Measurements from ENCODE around the gene JHY. TPM values are rescaled to one million over a fixed set of nuclear protein-coding genes. Genes with fewer than 3 reads are reported as not detected.
A peak's percentile ranks its signal among the peaks of the same experiment; 100 is the strongest.

JHY gene
- total RNA-seq = 1.6 TPM
- polyA plus RNA-seq (ENCODE audit: insufficient read depth in 1 of 8, insufficient read length in 8 of 8, low replicate concordance in 1 of 8) = 1 to 10 TPM; 1.5 to 3.3 (median 2.0) TPM
- long read RNA-seq, donor 1 = 0 reads
- long read RNA-seq, donor 2 = 0 reads
- long read RNA-seq, donor 3 = 0 reads
- long read RNA-seq, donor 4 = 0 reads
- long read RNA-seq, donor 5 = 0 reads
- long read RNA-seq, donor 6 = 0 reads
- long read RNA-seq, donor 7 = 0 reads
- long read RNA-seq, donor 8, partial matches to known transcripts = 0 of 1 reads
- long read RNA-seq, donor 8, other reads (novel, unspliced or antisense) = 0 of 1 reads
- long read RNA-seq, donor 9 = 0 reads
- long read RNA-seq, donor 10 = 0 reads
- long read RNA-seq, donor 11 = 0 reads

DNA sequence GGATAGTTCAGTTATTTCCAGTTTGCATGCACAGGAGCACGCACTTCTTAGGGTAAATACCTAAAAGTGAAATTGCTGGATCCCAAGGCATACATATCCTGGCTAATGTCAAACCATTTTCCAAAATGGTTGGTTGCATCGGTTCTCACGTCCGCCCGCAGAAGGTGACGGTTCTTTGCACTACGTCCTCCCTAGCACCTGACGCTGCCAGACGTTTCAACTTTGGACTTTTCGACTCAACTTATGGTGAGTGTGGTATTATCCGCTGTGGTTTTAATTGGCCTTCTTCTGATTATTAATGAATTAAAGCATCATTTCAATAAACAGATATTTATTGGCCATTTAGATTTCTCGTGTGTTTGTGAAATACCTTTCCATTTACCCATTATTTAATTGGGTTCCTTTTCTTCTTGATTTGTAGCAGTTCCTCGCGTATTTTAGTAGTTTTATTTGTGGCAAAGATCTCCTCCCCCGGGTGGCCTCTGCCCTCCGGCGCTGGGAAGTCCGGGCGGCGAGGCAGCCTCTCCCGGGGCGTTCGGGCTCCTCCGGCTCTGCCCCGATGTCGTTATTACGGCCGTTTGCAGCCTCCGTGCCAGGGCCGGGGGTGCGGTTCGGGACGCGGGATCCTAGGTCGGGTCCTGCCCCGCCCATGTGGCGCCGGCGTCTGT, at the start of gene JHY:
TSS of gene JHY (plus strand) at position 571 of the 668 bp plus-strand sequence. CDS start 3,091 bp downstream, outside the sequence.
- no peak for DNase-seq
- 7% methylated on average over 28 of the region's 39 CpGs for WGBS (ENCODE audit: insufficient coverage)
- H3K27me3 ChIP-seq (ENCODE audit: control insufficient read depth, insufficient read depth, low read length) = peaks cover 20% of the 10 kb centered on the region

DNA sequence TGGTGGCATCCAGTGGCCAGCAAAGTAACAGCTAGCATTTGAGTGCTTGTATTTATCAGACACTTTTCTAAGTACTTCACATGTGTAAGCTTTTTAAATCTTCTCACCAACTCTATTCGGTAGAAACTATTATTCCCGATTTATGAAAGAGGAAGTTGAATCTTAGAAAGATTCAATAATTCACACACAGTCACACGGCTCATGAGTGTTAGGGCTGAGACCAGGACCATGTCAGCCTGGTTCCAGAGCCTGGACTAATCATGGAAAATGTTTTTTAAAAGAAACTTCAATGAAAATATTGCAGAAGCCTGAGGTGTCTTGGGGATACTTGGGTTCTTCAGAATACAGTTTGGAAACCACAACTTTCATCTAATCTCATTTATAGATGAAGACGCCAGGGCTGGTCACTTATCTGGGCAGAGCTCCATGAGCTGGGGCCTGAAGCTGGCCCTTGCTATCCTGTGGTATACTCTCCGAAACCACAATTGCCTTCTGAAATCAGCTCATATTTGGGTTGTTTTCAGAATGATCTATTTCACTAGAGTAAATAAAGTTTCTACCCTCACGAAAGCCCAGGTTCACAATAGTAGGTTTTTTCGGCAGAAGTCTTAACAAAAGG, 48.6 kb upstream of the JHY start:
- Histone ChIP-seq H3K4me1 (ENCODE audit: control insufficient read depth, insufficient read depth, low read length) (no peaks in the 10 kb centered on the region), H3K4me3 (ENCODE audit: low read length) (no peak overlapping the region), H3K27me3 (ENCODE audit: control insufficient read depth, insufficient read depth, low read length) (no peaks in the 10 kb centered on the region), H3K9me3 (replicated peaks; ENCODE audit: control insufficient read depth, low read depth, low read length) (no peaks in the 10 kb centered on the region), H3K27ac (ENCODE audit: low read length) (no peak overlapping the region), H3K36me3 (ENCODE audit: control insufficient read depth, insufficient read depth, low read length) (no peaks in the 10 kb centered on the region)
- WGBS (ENCODE audit: insufficient coverage) = 100% methylated on average over 2 of the region's 7 CpGs
- no peak for DNase-seq

More for the DNA sequence above, at the start of gene JHY:
- H3K9me3 ChIP-seq (replicated peaks; ENCODE audit: control insufficient read depth, low read depth, low read length) = no peaks in the 10 kb centered on the region
- H3K4me1 ChIP-seq (ENCODE audit: control insufficient read depth, insufficient read depth, low read length) = peaks cover 4% of the 10 kb centered on the region
- H3K4me3 ChIP-seq (ENCODE audit: low read length) = peak within 1 kb of the TSS; percentile 63
- H3K36me3 ChIP-seq (ENCODE audit: control insufficient read depth, insufficient read depth, low read length) = no peaks in the 10 kb centered on the region
- peak within 1 kb of the TSS; percentile 77 for H3K27ac ChIP-seq (ENCODE audit: low read length)

DNA sequence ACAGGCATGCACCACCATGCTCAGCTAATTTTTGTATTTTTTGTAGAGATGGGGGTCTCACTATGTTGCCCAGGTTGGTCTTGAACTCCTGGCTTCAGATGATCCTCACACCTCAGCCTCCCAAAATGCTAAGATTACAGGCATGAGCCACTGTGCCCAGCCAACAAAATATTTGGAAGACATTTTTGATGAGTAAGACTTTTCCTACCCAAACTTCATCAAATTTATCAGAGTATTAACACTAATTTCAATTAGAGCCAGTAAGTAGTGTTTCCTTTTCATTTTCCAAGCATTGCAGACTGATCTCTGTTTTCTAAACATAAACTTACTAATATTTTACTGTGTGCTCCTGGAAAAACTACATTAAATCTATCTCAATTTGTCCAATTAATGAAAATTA, 45.6 kb upstream of the JHY start:
- H3K27me3 ChIP-seq (ENCODE audit: control insufficient read depth, insufficient read depth, low read length) = no peaks in the 10 kb centered on the region
- no peaks in the 10 kb centered on the region for H3K9me3 ChIP-seq (replicated peaks; ENCODE audit: control insufficient read depth, low read depth, low read length)
- H3K27ac ChIP-seq (ENCODE audit: low read length) = no peak overlapping the region
- H3K4me1 ChIP-seq (ENCODE audit: control insufficient read depth, insufficient read depth, low read length) = no peaks in the 10 kb centered on the region
- H3K4me3 ChIP-seq (ENCODE audit: low read length) = no peak overlapping the region
- no peaks in the 10 kb centered on the region for H3K36me3 ChIP-seq (ENCODE audit: control insufficient read depth, insufficient read depth, low read length)
- no peak for DNase-seq

DNA sequence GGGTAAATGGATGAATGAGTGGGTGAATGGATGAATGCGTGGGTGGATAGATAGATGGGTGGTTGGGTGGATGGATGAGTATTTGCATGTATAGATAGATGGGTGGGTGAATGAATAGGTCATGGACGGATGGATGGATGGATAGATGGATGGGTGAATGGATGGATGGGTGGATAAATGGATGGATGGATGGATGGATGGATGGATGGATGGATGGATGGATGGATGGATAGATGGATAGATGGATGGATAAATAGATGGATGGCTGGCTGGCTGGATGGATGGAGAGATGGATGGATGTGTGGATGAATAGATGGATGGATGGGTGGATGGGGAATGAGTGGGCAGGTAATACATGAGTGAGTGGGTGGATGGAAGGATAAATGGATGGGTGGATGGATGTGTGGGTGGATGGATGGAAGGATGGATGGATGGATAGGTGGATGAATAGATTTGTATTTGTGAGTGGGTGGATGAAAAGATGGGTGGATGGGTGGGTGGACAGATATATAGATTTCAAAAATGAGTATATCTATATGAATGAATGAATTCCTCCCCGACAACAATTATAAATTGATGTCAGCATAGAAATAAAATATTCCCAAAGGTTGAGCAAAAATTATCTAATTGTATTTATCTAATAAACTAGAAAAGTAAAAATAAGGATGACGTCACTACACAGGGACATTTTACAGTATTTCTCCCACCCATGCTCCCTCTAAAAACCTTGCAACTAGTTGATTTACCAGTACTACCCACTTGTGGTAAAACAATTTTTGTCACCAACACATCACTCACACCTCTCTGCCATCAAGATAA, 44.8 kb upstream of the JHY start:
- WGBS (ENCODE audit: insufficient coverage) = 94% methylated on average over 2 of the region's 4 CpGs
- H3K27ac ChIP-seq (ENCODE audit: low read length) = no peak overlapping the region
- H3K4me1 ChIP-seq (ENCODE audit: control insufficient read depth, insufficient read depth, low read length) = no peaks in the 10 kb centered on the region
- H3K36me3 ChIP-seq (ENCODE audit: control insufficient read depth, insufficient read depth, low read length) = no peaks in the 10 kb centered on the region
- no peaks in the 10 kb centered on the region for H3K9me3 ChIP-seq (replicated peaks; ENCODE audit: control insufficient read depth, low read depth, low read length)
- no peaks in the 10 kb centered on the region for H3K27me3 ChIP-seq (ENCODE audit: control insufficient read depth, insufficient read depth, low read length)
- no peak overlapping the region for H3K4me3 ChIP-seq (ENCODE audit: low read length)
- DNase-seq = no peak

DNA sequence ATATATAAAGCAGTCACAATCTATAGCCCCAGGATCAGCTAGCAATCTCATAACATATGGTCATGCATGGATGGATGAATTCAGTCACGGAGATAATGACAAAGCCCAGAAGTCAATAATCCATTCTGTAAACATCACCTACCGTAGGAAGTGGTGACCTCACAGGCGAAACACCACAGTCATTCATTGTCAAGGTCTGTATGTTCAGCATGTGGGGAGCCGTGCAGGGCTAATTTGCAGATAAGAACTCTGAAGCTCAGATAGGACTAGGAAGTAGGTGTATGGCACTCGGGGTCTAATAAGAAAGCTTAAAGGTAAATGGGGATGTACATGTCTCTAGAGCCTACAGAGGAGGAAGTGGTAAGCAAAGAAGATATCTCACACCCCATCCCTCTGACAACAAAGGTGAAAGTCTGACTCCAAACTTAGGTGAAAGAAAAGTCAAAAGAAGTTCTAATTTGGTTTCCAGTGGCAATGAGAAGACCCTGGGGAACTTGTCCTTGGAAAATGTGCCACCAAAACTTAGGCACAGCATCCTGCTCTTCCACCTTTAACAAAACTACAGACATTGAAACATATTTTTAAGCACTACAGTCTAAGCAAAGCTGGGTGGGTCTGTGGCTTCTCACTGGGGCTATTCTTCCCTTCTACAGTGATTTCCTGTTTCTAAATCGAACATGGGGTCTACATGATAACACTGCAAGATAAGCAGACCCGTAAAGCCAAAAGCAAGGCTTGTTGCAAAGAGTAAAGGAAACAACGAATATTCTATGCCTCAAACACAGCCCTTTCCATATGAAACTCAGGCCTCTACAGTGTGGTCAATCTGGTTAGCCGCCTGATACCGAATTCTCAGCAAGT, 39.0 kb upstream of the JHY start:
- DNase-seq = no peak
- Histone ChIP-seq H3K27ac (ENCODE audit: low read length) (no peak overlapping the region), H3K36me3 (ENCODE audit: control insufficient read depth, insufficient read depth, low read length) (no peaks in the 10 kb centered on the region), H3K4me3 (ENCODE audit: low read length) (no peak overlapping the region), H3K4me1 (ENCODE audit: control insufficient read depth, insufficient read depth, low read length) (no peaks in the 10 kb centered on the region), H3K27me3 (ENCODE audit: control insufficient read depth, insufficient read depth, low read length) (no peaks in the 10 kb centered on the region), H3K9me3 (replicated peaks; ENCODE audit: control insufficient read depth, low read depth, low read length) (no peaks in the 10 kb centered on the region)
- 80% methylated on average over 1 of the region's 10 CpGs for WGBS (ENCODE audit: insufficient coverage)

DNA sequence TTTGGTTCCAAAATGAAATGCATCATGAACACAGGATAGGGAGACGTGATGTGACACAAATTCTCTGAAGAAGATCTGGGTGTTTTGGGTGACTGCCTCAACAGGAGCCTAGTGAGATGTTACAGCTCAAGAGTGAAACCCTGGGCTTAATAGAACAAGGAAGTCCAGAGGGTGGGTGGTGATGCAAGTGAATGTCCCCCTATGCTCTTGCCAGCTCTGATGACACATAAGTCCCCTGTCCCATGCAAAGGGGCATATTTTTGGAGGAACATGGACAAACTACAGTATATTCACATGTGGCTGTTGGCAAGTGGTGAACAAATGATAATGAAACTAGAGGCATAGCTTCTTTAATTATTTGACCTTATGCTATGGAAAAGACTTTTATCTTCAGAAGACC, 35.1 kb upstream of the JHY start:
- 82% methylated on average over 1 of the region's 1 CpG for WGBS (ENCODE audit: insufficient coverage)
- Histone ChIP-seq H3K27me3 (ENCODE audit: control insufficient read depth, insufficient read depth, low read length) (no peaks in the 10 kb centered on the region), H3K4me1 (ENCODE audit: control insufficient read depth, insufficient read depth, low read length) (peaks cover 4% of the 10 kb centered on the region), H3K9me3 (replicated peaks; ENCODE audit: control insufficient read depth, low read depth, low read length) (no peaks in the 10 kb centered on the region), H3K4me3 (ENCODE audit: low read length) (no peak overlapping the region), H3K27ac (ENCODE audit: low read length) (no peak overlapping the region), H3K36me3 (ENCODE audit: control insufficient read depth, insufficient read depth, low read length) (no peaks in the 10 kb centered on the region)
- DNase-seq = no peak

DNA sequence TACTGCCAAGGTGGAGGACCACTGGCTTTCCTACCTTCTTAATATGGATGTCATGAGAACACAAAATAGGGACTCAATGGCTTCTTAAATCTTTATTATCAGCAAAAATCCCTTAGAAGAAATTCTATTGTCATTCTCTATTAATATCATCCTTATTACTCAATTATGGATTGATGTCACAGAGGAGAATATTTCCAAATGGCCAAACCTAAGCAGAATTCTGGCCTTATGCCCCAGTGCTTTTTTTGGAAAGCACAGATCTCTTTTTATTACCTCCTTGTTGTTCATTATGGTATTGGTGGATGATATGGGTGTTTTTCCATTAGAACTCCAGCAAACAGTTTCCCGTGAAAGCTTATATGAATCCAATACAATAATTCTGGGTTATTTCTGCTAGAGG, 34.4 kb upstream of the JHY start:
- H3K4me1 ChIP-seq (ENCODE audit: control insufficient read depth, insufficient read depth, low read length) = peaks cover 4% of the 10 kb centered on the region
- H3K27me3 ChIP-seq (ENCODE audit: control insufficient read depth, insufficient read depth, low read length) = no peaks in the 10 kb centered on the region
- H3K4me3 ChIP-seq (ENCODE audit: low read length) = no peak overlapping the region
- no peaks in the 10 kb centered on the region for H3K36me3 ChIP-seq (ENCODE audit: control insufficient read depth, insufficient read depth, low read length)
- no CpG with 5 or more reads among the region's 1 CpG for WGBS (ENCODE audit: insufficient coverage)
- H3K9me3 ChIP-seq (replicated peaks; ENCODE audit: control insufficient read depth, low read depth, low read length) = no peaks in the 10 kb centered on the region
- DNase-seq = peak; percentile 64
- no peak overlapping the region for H3K27ac ChIP-seq (ENCODE audit: low read length)

DNA sequence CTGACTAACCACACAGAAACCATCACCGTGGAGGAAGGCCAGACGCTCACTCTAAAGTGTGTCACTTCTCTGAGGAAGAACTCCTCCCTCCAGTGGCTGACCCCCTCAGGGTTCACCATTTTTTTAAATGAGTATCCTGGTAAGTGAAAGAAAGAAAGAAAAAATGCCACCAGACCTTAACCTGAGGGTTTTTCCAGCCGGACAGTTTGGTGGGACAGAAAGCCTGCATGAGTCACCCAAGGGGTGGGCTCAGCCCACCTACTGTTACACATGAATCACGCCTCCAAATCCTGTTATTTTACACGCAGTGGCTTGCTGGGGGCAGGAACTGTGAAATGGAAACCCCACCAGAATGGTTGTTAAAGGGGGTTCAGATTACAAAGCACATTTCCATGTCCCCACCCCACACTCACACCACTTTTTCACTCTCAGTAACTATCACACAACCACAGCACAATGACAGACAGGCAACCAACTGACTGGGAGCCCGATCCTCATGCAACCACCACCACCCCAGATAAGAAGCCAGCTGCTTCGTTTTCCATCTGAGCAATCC, 32.4 kb upstream of the JHY start:
- WGBS (ENCODE audit: insufficient coverage) = 50% methylated on average over 1 of the region's 7 CpGs
- DNase-seq = peak; percentile 25

DNA sequence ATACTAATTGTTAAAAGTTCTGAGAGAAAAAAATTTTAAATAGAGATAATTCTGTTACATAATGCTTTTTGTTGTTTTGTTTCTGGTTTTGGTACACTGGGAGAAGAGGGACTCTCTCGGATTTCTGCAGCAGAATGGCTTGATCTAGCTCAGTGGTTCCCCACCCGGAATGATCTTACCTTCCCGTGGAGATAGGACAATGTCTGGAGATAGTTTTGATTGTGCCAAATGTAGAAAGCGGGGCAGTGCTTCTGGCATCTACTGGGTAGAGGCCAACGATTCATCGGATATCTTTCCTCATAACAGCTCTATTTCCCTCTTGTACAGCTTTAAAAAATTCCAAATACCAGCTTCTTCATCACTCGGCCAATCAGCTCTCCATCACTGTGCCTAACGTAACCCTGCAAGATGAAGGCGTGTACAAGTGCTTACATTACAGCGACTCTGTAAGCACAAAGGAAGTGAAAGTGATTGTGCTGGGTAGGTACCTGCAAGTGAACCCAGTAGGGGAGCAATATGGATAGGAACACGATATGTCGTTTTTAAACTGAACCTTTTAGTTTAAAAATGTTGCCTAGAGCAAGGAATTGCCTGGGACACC, 31.1 kb upstream of the JHY start:
- WGBS (ENCODE audit: insufficient coverage) = 88% methylated on average over 4 of the region's 12 CpGs
- H3K27ac ChIP-seq (ENCODE audit: low read length) = no peak overlapping the region

More for the DNA sequence above, 32.4 kb upstream of the JHY start:
- H3K36me3 ChIP-seq (ENCODE audit: control insufficient read depth, insufficient read depth, low read length) = no peaks in the 10 kb centered on the region
- no peaks in the 10 kb centered on the region for H3K27me3 ChIP-seq (ENCODE audit: control insufficient read depth, insufficient read depth, low read length)
- no peak overlapping the region for H3K4me3 ChIP-seq (ENCODE audit: low read length)
- no peaks in the 10 kb centered on the region for H3K9me3 ChIP-seq (replicated peaks; ENCODE audit: control insufficient read depth, low read depth, low read length)
- H3K27ac ChIP-seq (ENCODE audit: low read length) = no peak overlapping the region
- H3K4me1 ChIP-seq (ENCODE audit: control insufficient read depth, insufficient read depth, low read length) = peaks cover 4% of the 10 kb centered on the region

More for the DNA sequence above, 31.1 kb upstream of the JHY start:
- no peak overlapping the region for H3K4me3 ChIP-seq (ENCODE audit: low read length)
- no peak for DNase-seq
- peaks cover 4% of the 10 kb centered on the region for H3K4me1 ChIP-seq (ENCODE audit: control insufficient read depth, insufficient read depth, low read length)
- no peaks in the 10 kb centered on the region for H3K27me3 ChIP-seq (ENCODE audit: control insufficient read depth, insufficient read depth, low read length)
- no peaks in the 10 kb centered on the region for H3K36me3 ChIP-seq (ENCODE audit: control insufficient read depth, insufficient read depth, low read length)
- H3K9me3 ChIP-seq (replicated peaks; ENCODE audit: control insufficient read depth, low read depth, low read length) = no peaks in the 10 kb centered on the region
